HFF-Myc (cell line): ENCODE results near the gene CROCC.
A peak's percentile ranks its signal among the peaks of the same experiment; 100 is the strongest.

Experiments used
- DNase-seq: peaks from one replicate; pipeline ENCODE4 v3.0.0-alpha.2; 2011; ENCODE audit warnings: low read depth; ENCODE audit errors: extremely low read depth
- H3K4me3 ChIP-seq: replicated peaks from 2 replicates; pipeline ENCODE4 v1.5.1; 2011; ENCODE audit warnings: low read depth, mild to moderate bottlenecking, control low read depth, low read length
- TF ChIP-seq, protein P1 (sequence below): IDR thresholded peaks from 2 replicates; pipeline ENCODE4 v1.5.1; 2012; ENCODE audit warnings: mild to moderate bottlenecking, low read depth, low read length, control low read depth; ENCODE audit errors: missing control alignments

The CROCC gene

DNA sequence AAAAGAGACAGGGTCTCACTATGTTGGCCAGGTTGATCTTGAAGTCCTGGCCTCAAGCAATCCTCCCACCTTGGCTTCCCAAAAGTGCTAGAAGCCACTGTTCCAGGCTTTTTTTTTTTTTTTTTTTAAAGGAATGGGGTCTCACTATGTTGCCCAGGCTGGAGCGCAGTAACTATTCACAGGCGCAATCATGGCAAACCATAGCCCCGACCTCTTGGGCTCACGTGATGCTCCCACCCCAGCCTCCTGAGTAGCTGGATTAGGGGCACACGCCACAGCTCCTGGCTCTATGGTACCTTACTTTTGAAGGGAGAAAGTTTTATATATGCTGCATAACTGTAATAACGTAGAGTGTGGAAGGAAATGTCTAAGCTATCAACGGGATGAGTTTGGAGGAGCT, 95.7 kb downstream of the CROCC start:
- H3K4me3 ChIP-seq = no peak overlapping the region
- DNase-seq = no peak
- TF ChIP-seq, protein P1, sequence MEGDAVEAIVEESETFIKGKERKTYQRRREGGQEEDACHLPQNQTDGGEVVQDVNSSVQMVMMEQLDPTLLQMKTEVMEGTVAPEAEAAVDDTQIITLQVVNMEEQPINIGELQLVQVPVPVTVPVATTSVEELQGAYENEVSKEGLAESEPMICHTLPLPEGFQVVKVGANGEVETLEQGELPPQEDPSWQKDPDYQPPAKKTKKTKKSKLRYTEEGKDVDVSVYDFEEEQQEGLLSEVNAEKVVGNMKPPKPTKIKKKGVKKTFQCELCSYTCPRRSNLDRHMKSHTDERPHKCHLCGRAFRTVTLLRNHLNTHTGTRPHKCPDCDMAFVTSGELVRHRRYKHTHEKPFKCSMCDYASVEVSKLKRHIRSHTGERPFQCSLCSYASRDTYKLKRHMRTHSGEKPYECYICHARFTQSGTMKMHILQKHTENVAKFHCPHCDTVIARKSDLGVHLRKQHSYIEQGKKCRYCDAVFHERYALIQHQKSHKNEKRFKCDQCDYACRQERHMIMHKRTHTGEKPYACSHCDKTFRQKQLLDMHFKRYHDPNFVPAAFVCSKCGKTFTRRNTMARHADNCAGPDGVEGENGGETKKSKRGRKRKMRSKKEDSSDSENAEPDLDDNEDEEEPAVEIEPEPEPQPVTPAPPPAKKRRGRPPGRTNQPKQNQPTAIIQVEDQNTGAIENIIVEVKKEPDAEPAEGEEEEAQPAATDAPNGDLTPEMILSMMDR = no peak

DNA sequence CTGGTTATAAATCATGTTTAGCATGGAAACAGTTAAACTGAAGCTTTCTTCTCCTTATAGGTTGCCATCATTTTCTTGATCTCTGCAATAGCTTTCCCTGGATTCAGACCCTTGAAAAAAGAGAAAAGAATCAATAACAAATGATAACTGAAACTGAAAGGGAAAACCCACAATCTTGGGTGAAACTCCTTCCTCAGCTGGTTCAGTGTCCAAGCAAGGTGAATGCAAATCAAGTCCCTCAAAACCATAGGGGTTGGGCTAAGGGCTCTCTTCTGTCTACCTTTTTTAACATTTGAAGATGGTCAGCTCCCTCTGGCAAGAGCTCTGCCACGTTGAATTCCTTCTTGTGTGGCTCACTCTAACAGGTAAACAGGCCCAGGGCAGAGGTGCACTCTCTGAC, 97.1 kb downstream of the CROCC start:
- TF ChIP-seq, protein P1 = no peak
- DNase-seq = no peak
- no peak overlapping the region for H3K4me3 ChIP-seq

DNA sequence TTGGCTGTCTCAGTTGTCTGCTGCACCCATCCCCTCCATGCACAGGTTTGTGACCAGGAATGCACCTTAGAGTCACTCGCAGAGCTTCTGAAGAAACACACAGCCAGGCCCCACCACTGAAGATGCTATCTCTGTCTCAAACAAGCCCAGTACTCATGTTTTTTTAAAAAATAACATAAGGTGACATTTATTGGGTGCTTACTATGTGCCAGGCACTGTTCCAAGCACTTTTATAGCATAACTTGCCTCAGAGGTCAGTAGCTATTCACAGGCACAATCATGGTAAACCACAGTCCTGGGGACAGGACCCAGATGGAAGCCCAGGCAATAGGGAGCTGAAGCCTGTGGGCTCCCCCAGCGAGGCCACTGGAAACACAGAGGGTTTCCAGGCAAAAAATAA, 98.8 kb downstream of the CROCC start:
- peak; percentile 39 for DNase-seq
- TF ChIP-seq, protein P1 = no peak
- H3K4me3 ChIP-seq = no peak overlapping the region

DNA sequence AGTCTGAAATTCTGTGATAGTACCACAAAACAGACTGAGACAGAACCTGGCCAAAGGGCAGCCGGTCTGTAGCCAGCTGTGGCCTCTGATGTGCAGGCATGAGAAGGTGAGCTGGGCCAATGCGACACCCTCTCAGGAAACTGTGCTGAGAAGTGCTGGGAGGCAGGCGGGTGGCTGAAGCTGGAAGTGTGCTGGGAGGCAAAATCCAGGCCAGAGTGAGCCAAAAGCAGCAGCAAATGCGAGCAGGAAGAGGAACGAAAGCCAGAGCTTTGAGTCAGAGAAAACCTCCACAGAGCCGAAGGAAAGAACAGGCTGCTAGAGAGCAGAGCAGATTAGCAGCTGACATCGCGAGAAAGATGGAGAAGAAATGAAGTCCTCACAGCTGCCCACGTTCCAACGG, 100.2 kb downstream of the CROCC start:
- no peak overlapping the region for H3K4me3 ChIP-seq
- no peak for DNase-seq
- TF ChIP-seq, protein P1 = no peak
